ENCODE results near the gene SPDYA.
"Not testable (repeated sequence)": the region's sequence is repeated elsewhere in the genome, so short reads cannot be mapped to it uniquely, and the experiment has no call there.

SPDYA gene

DNA sequence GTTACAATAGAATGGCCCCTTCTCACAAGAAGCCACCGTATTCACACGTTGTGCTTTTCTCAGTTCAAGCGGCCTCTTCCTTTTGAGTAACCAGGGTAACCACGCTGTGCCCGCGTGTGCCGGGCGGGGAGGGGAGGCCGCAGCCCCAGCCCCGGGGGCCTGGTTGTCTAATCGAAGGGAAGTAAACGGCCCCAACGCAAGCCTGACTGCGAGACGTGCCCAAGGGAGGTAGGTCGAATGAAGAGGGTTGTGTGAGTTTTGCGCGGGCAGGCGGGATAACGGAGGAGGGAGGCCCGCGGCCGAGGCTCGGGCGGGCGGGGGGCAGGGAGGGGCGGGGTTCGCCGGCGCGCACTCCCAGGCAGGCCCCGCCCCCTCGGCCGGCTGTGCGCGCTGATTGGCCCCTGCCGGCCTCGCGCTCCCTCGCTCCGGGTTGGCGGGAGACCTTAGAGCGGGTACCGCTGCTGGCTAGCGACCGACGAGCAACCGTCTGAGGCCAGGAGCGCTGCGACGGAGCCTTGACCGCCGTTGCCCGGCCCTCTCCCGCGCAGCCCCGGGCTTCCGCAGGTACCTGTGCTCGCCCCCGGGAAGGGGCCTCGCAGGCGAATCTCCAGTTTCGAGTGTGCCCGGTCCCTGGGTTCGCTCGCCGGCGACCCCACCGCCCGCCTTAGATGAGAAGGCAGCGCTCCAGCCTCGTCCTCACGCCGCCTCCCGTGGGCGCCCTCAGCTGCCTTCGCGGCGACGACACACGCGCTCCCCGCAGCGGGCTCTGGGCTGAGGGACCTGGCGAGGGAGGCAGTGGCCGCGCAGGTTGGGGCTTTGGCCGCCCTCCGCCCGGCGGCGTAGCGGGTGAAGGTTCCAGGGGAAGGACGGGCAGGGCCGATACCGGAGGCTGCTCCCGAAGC lies at the start of gene SPDYA:
SPDYA (plus strand) TSS at position 451 of the 902 bp plus-strand sequence. CDS start 5,181 bp downstream, outside the sequence.
- no peak for DNase-seq

DNA sequence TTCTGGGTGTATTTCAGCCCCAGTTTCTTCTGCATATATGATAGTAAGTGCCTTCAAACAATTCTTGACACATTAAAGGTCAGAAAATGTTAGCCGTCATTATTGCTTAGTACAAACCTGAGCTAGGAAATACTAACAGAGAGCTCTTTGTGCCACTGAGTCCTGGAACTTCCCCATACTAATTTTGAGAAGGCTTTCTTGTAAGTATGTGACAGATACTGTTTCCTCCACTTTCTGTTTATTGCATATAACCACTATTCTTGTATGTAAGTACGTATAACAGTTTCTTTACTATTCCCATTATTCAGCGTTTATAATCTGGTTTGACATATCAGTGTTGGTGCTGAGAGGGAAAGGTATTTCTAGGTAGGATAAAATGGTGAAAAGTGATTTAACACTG lies 49.2 kb upstream of the SPDYA start:
- DNase-seq = no peak

DNA sequence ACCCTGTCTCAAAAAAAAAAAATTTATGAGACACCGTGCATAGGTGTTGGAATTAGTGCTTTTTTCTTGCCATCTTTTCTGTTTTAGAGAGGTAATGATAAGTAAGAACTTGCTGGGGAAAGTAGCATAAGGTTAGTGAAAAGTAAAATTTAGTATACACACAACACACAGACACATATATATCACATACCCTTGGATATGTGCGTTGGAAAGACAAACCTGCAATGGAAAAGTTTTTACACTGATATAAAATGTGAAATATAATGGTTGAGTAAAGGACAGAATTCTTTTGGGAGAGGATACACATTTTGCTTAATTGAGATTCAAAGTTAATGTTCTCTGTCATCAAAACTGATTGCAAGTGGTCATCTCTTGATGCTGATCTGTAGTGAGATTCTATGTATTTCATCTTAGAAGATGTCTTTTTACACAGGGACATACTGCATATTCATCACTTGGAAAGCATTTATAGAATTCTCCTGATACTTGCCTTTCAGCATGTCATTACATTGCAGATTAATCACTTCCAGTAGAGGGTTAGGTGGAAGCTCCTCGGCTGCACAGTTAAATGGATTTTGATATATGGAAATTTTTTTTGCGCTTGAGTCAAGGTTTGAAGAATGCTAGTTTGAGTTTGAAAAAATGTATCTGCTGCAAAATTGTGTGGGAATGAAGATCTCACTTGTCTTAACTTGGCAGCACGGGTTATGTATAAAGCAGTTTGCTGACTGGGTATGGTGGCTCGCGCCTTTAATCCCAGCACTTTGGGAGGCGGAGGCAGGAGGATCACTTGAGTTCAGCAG lies 45.5 kb upstream of the SPDYA start:
- no peak for DNase-seq

DNA sequence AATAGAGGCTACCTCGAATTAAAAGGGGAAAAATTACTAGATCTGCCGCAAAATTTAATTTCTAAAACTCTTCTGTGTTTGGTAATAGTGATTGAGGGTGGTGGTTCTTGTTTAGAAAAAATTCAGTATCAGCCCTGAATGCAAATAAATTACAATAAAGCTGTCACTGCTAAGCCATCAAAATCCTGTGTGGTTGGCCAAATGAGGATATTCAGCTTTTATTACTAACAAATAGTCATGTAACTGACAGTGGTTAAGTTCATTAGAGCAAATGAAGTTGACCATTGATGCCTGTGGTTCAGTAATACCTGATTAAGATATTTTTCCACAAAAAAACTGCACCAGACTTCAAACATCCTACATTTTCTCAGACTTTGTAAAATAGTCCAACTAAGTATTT lies 44.6 kb upstream of the SPDYA start:
- no peak for DNase-seq

DNA sequence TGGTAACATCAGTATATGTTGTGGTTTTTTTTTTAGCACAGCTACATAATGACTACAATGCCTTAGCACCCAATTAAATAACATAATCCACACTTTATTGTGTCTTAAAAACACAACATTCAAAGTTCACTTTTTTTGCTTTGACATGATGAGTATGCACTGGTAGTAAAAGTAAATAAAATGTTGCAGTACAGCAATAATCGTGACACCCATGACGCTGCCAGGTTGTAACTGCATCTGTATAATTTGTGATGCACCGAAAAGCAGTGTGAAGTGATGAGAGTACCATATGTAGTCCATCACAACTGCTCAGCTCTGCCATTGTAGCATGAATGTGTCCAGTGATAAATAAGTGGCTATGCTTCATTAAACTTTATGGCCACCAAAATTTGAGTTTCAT lies 43.3 kb upstream of the SPDYA start:
- no peak for DNase-seq

DNA sequence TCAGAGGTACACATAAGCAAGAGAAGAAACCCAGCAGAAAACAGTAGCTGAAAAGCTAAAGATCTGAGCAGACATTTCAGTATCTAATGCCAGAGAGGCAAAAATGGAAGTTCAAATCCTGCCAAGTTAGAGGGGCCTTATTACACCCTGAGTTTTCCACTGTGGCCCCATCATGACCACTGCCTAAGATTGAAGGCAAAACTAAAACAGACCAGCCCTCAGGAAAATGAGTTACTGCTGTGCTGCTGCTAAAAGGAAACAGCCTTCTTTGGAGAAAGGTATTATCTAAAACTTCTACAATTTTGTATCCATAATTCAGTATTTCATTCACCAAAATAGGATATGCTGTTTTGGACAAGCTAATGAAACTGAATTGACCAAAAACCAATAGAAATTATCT lies 42.2 kb upstream of the SPDYA start:
- DNase-seq = no peak

DNA sequence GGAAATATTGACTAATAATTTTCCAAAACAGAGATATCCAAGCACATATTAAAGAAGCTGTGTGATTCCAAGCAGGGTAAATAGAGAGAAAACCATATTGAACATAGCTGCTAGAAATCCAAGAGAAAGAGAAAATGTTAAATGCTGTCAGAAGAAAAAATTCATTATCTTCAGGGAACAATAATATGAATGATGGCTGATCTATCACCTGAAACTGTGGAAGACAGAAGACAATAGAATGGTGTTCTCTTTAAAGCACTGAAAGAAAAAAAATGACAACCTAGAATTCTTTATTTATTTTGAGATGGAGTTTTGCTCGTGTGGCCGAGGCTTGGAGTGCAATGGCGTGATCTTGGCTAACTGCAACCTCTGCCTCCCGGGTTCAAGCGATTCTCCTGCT lies 41.7 kb upstream of the SPDYA start:
- DNase-seq = no peak

DNA sequence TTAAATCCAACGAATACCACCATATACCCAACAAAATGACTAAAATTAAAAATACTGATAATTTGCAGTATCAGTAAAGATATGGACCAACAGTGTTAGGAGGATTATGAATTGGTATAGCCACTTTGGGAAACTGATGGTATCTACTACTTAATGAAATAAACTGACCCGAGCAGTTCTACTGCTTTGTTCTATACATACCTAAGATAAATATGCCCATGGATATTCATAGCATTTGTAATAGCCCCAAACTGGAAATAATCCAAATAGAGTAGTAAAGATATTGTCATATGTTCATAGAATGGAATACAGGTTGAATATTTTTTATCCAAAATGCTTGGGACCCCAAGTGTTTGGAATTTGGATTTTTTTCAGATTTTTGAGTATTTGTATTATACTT lies 38.3 kb upstream of the SPDYA start:
- DNase-seq = no peak

DNA sequence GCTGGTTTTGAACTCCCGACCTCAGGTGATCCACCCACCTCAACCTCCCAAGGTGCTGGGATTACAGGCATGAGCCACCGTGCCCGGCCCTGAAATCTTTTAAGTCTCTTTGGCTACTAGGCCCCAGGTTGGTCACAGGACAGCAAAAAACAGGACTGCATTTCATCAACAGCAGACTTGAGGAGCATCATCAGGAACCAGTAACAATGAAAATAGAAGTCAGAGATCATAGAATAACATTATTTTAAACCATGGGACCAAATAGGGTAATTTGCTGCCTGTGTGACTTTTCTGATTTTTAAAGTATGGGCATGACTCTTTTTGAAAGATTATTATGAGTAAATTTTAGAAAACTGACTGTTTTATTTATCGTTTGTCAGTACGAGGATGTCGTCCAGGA lies 34.2 kb upstream of the SPDYA start:
- no peak for DNase-seq

DNA sequence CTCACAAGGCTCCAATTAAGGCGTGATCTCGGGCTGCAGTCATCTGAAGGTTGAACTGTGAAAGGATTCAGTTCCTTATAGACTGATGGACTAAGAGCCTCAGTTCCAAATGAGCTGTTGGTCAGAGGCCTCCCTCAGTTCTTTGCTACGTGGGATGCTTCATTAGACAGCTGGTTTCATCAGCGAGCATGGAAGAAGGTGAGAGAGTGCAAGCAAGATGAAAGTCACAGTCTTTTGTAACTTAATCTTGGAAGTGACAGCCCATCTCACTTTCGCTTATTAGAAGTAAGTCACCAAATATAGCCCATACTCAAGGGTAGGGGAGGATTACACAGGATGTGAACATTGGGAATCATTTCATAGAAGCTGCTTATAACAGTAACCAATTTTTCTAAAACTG lies 32.2 kb upstream of the SPDYA start:
- no peak for DNase-seq

DNA sequence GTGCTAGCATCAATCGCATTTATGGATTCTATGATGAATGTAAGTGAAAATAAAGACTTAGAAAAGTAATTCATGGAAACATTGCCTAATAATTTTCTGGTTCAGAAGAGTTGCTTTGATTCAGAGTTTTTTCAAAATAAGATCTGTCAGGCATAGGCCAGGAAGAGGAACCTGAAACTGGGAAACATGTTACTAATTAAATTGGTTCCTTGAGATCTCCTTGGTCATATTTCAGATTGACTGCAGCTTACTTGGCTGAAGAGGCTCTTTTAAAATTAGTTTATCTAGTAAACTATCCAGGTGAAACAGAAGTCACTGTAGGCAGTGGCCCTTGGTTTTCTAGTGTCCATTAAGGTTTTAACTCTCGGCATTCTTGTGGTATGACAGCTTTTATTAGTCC lies 31.6 kb upstream of the SPDYA start:
- DNase-seq = no peak

DNA sequence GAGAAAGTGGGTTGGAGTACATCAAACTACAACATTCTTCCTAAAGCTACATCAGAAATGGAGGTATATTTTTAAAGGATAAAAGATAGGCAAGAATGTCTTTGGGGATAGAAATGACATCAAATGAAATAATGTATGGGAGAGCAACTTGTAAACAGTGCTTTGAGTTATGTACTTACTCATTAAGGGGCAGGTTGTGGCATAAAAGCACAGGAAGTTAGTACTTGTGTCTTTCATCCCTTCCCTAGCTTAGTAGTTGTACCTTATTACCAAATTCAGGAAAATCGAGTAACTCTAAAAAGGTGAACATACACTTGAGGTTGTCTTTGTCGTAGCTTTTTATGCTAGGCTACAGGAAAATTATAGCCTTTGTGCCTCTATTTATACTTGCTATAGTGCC lies 30.1 kb upstream of the SPDYA start:
- no peak for DNase-seq

DNA sequence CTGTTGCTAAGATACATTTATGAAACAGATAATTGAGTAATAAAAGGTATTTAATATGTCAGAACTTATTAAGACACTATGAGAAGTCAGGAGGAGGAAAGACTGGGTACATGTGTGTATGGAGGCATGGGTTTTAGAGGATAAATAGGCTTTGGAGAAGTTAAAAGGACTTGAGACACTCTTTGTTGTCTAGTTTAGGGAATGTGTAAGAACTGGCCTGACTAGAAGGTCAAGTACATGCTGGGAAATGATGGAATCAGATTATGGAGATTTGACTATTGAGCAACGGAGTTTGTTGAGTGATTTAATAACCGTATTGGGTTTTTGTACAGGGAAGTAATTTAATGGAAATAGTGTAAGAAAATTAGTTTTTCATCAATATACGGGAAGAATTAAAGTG lies 28.2 kb upstream of the SPDYA start:
- DNase-seq = no peak

DNA sequence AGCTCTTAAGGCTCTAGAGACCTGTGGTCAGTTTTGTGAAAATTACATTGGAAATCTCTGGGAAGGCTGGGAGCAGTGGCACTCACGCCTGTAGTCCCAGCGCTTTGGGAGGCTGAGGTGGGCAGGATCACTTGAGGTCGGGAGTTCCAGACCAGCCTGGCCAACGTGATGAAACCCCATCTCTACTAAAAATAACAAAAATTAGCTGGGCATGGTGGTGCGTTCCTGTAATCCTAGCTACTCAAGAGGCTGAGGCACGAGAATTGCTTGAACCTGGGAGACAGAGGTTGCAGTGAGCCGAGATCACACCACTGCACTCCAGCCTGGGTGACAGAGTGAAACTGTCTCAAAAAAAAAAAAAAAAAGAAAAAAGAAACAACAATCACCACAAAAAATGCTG lies 26.1 kb upstream of the SPDYA start:
- DNase-seq = not testable (repeated sequence)

DNA sequence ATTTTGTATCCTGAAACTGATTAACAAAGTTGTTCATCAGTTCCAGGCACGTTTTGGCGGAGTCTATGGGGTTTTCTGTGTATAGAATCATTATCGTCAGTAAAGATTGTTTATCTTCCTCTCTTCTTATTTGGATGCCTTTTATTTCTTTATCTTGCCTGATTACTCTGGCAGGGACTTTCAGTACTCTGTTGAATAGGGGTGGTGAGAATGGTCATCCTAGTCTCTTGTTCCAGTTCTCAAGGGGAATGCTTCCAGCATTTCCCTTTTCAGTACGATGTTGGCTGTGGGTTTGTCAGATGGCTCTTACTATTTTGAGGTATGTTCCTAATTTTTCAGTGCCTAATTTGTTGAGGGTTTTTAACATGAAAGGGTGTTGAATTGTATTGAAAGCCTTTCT lies 14.0 kb upstream of the SPDYA start:
- no peak for DNase-seq

DNA sequence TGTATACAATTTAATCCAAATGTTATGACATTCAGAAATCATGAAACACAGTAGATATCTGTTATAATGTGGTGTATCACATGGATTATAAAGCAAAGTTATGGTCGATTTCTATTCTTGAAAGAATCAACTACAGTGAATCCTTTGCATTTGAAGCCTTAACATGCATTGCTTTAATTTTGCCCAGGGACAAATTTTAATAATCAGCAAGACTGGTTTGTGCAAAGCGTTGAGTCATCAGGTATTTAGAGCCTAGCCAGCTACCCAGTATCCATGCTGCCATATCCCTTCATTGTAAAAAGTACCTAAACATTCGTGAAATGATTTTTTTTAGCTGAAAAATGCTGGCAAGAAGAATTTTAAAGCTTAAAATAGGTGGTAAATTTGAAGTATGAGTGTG lies 8.9 kb upstream of the SPDYA start:
- DNase-seq = no peak

DNA sequence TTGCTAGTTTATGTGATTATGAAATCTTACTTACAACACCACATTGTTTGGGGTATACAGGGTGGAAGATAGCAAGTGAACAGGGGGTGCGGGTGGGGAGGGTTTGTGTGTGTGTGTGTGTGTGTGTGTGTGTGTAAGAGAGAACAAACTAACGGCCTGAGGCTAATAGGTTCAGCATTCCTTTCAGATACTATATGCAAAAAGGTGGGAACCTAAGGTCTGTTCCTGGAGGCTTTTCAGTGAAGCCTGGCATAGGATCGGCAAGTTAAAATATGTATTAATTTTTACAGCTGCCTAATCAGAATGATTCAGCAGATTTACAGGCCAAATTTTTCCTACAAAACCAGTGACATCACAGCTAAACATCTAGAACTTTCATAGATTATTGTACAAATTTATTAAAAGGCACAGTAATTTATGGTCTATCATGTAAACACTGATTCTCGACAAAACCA lies 7.6 kb upstream of the SPDYA start:
- no peak for DNase-seq

DNA sequence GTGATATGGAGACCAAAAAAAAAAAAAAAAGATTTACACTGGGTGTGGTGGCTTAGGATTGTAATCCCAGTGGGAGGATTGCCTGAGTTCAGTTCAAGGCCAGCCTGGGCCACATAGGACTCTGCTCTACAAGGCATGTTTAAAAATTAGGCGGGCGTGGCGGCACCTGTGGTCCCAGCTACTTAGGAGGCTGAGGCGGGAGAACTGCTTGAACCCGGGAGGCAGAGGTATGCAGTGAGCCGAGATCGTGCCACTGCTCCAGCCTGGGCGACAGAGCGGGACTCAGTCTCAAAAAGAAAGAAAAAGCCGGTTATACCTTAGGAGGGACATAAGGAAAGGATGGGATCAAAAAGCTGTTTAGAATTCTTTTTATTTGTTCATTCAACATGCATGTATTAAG lies 707 bp upstream of the SPDYA start:
- no peak for DNase-seq

DNA sequence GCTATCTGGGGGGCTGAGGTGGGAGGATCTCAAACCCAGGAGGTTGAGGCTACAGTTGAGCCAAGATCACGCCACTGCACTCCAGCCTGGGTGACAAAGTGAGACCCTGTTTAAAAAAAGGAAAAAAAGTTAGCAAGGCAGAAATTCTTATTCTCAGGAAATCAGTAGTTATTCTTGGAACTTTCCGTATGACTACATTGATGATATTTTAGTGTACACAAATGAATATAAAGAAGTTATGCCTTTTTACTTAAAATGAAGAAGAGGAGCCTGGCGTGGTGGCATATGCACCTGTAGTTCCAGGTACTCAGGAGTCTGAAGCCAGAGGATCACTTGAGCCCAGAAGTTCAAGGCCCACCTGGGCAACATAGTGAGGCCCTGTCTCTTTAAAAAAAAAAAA lies 7.4 kb downstream of the SPDYA start:
- no peak for DNase-seq

DNA sequence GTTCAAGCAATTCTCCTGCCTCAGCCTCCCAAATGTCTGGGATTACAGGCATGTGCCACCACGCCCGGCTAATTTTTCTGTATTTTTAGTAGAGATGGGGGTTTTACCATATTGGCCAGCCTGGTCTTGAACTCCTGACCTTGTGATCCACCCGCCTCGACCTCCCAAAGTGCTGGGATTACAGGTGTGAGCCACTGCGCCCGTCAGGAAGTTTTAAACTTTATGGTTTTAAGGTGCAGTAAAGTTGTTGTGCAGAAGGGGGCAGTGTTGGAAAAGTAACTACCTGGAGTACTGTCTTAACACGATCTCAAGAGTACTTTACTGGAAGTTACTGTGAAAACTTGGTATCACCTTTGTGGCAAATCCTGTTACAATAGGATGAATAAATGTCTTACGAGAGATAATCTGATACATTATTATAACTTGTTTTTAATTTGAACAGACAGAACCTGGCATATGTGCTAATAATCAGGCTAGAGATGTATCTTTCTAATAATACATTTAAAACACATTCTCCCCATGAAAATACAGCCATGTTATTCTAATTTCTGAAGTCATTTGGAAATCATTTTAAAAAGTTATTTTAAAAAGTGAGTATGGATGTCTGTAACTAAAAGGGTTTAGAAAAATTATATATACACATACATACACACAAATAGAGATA lies 10.8 kb downstream of the SPDYA start:
- DNase-seq = peak; percentile 18

DNA sequence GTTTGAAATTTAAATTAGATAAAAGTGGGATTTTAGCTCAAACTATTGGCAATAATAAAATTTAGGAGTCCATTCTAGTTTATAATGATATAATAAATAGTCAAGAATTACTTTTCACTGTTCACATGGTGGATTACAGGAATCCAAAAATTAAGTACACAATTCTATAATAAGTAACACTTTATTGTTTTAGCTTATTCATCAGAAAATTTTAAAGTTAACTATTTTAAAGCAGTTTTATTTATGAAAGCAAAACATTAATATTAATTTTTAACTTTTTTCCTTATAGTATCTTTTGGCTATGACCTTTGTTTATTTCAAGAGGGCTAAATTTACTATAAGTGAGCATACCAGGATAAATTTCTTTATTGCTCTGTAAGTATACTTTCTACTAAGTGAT lies 11.4 kb downstream of the SPDYA start:
- DNase-seq = no peak

DNA sequence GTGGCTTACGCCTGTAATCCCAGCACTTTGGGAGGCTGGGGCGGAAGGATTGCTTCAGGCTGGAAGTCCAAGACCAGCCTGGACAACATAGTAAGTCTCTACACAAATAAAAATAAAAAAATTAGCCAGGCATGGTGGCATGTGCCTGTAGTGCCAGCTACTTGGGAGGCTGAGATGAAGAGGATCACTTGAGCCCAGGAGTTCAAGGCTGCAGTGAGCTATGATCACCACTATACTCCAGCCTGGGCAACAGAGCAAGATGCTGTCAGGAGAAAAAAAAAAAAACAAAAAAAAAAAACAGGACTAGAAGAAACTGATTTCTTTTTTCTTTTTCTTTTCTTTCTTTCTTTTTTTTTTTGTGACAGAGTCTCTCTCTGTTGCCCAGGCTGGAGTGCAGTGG lies 13.6 kb downstream of the SPDYA start:
- DNase-seq = no peak

DNA sequence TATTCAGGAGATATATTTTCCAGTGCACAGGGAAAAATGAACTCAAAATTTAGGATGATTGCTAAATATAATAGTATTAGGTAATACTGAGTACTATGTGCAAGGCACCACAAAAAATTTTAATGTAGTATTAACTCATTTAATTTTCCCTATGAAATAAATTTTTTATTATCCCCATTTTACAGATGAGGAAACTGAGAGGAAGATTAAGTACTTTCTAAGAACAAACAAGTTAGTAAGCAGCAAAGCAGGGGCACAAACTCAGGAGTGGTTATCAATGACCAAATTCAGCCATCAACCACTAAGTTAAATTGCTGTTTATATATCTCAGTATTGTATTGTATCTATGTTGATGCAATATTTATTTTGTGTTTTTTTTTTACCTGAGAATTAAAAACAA lies 14.2 kb downstream of the SPDYA start:
- no peak for DNase-seq

DNA sequence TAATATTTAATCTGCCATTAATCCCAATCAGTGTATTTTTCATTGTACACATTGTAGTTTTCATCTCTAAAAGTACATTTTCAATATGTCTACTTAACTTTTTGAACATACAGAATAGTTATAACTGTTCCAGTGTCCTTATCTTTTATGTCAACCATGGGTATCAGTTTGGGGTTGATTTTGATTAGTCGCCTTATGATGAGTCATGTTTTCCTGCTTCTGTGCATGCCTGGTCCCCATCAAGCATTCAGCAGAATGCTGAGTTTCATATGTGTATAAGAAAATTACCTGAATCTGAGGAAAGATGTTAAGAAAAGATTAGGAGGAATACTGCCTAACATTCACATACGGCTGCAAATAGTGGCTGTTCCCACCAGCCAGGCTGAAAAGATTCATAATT lies 17.7 kb downstream of the SPDYA start:
- DNase-seq = no peak
